Activated CD8-positive, alpha-beta memory T cell treated with anti-CD3 and anti-CD28 coated beads, Interleukin-2, amount 50 U/mL, for 24 hours (primary cell): ENCODE measurements around the gene IQCM.

Source experiments
- DNase-seq: peaks from one replicate; pipeline ENCODE4 v3.0.0-alpha.2; 2020; ENCODE audit errors: extremely low read depth

Gene IQCM, protein sequence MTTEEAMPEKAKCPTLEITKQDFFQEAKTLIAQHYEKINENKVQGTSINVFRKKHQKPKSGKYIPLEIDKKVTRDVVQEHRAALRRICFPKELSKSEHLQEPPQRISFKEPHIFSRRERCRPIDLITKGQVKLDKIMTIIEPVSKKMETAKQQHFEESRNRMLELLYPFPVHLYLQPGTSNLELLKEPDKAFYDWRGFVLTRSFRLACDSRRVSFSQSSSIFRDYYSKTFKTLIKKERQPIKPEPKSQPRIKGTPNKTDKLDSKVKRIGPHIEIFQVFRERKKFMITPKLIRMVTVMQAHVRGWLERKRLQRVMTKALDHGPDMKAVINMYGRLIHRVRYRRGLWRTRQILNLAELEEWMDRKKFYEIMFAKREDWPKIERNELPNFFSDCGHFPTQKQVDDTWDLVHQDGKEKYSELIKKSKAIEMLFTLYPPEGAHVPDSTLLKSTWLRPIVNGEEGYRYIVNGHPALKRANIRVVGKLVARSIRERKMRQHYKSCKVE

DNA sequence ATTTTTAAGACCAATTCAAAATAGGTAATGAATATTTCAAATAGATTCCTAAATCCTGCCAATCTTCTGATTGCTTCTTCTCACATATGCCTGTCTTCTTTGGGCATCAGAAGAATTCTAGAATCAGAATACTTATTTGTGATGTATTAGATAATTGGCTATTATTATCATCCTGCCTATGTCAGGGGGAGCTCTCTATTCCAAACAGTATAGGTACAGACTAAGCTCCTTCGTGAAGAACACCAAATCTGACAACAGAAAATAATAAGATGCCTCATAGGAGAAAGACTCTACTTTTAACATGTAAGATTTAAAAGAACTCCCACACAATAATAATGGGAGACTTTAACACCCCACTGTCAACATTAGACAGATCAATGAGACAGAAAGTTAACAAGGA, at the start of gene IQCM:
IQCM (minus strand) TSS at position 101 of the 400 bp plus-strand sequence. CDS start 73,152 bp downstream, outside the sequence.
- no peak for DNase-seq

DNA sequence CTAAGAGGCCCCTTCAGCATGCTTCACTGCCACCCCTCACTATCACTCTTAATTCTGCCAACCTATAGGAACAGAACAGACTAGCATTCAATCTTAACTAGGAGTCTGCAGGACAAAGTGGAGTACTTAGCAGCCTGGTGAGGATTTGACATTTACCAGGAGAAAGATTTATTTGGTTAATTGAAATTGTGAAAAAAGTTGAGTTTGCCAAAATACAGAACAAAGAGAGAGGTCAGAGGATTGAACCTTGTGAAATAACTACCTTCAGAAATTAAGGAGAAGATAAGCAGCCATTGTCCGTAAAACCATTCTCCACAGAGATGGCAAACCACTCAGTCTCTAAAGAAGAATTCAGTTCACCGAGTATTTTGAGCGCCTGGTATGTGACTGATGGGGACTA, 41.8 kb upstream of the IQCM start:
- no peak for DNase-seq

DNA sequence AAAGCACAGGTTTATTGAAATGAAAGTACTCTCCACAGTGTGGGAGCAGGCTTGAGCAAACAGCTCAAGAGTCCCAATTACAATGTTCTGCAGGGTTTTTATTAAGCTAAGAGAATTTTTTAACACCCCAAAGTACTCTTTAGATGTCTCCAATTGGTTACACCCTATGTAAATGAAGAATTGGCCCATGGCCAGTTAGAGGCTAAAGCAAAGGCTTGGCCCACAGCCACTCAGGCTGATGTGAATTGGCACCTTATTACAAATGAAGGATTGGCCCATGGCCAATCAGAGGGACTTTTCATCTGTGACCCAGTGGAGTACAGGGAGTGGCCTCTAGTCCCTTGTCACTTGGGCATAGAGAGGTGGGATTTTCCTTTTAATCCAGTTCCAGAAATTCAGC, 30.1 kb upstream of the IQCM start:
- DNase-seq: no peak

DNA sequence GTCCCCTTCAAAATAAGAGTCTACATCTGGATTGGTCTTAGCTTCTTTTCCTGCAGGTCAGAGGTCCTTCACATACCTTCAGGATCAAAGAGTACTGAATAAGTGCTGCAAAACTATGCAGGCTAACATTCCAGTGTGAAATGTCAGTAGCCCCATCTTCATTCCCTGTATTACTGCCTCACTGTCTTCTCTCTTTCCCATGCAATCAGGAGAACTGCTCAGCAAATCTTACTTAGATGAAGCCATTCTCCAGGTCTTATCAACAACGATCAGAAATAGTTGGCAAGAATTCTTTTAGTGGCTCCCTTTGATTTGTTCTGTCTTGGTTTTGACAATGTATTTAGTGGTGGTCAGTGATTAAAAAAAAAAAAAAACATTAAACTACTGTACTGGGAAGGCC, 26.0 kb upstream of the IQCM start:
- DNase-seq: no peak

DNA sequence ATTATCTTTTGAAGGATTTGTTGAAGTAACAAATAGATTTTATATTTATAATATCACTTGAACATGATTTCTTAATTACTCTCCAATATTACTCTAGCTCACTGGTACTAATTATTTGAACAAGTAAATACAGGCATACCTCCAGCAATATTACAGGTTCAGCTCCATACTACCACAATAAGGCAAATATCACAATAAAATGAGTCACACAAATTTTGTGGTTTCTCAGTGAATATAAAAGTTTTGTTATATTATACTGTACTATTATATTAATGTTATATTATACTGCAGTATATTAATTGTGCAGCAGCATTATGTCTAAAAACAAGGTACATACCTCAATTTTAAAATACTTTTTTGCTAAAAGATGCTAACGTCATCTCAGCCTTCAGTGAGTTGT, 22.4 kb upstream of the IQCM start:
- DNase-seq: no peak

DNA sequence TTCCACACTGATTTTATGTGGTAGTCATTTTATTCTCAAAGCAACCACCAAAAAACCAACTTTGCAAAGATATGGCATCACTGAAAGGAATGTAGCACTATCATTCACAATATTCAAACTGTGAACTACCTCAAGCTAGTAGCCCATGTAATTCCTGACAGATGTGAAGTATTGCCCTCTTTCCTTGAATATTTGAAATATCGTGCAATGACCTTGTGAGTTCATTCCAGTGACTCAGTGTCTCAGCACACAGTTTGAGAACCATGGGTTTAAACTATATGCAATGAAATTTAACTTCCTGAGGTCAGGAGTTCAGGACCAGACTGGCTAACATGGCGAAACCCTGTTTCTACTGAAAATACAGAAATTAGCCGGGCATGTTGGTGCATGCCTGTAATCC, 20.9 kb upstream of the IQCM start:
- DNase-seq: no peak

DNA sequence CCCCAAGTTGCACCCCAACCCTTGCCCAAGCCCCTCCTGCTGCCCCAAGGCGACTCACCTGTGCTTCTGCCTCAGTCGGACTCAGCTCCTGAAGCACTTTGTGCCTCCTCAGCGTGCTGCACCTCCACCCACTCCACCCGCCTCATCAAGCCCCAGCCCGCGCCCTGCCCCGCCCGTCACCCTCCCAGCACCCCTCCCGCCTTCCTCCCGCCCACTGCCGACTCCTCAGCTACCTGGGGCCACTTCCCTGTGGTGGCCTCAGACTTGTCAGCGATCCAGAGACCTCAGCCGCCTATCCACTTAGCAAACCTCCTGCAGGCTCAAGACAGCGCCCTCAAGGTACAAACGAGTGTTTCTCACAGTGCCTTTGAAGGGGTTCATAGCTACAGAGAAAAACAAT, 19.6 kb upstream of the IQCM start:
- DNase-seq: no peak

DNA sequence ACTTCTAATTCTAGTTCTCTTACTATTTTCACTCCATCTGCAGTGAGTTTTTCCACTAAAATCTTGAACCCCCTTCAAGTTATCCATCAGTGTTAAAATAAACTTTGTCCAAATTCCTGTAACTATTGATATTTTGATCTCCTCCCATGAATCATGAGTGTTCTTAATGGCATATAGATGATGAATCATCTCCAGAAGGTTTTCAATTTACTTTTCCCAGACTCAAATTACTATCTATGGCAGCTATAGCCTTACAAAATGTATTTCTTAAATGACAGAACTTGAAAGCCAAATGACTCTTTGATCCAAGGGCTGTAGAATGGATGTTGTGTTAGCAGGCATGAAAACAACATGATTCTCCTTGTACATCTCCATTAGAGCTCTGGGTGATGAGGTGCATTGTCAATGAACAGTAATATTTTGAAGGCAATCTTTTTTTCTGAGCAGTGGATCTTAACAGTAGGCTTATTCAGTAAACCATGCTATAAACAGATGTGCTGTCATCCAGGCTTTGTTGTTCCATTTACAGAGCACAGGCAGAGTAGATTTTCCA, 16.1 kb upstream of the IQCM start:
- DNase-seq: no peak

DNA sequence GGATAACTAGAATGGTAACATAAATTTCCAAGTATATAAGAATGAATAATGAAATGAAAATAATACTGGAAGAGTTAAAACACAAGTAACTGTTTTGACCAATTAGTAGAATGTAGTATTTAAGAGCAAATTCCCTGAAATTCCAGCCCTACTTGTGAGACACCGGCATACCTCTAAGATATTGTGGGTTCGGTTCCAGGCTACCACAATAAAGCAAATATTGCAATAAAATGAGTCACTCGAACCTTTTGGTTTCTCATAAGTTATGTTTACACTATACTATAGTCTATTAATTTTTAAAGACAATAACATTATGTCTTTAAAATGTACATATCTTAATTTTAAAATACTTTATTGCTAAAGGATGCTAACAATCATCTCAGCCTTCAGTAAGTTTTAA, 15.2 kb upstream of the IQCM start:
- no peak for DNase-seq

DNA sequence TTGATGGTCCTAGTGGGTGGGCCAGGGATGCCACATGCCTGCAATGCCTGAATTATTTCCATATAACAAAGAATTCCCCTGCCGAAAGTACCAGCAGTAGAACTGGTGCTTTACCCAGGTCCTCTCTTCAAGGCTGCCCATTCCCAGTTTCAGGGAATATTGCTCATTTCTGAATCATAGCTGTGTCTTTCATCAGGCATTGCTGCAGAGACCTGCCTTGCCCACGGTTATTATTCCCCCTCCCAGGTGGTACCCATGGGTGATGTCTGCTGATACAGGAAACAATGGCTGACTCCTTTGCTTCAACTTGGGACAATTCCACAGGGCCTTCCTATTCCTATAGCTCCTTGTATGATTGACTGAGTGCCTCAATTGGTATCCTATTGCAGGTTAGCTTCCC, 9.7 kb upstream of the IQCM start:
- DNase-seq: no peak

DNA sequence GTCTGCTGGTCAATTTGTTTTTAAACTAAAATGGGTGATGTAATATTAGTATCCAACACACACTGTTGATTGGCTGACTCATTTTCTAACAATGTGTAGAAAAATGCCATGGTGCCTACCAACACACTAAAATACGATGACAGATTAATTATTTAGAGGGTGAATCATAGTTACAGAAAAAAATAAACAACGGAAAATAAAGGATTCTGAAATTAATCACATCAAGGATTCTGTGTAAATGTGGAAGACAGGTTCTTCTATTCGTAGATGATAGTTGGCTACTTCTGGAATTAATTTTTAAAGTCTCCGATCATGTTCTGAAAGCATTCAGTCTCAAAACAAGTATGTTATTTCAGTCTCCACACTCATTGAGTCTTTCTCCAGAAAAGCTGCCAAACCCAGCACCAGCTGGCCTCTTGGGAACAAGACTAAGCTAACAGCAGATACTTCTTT, 8.2 kb upstream of the IQCM start:
- DNase-seq: no peak

DNA sequence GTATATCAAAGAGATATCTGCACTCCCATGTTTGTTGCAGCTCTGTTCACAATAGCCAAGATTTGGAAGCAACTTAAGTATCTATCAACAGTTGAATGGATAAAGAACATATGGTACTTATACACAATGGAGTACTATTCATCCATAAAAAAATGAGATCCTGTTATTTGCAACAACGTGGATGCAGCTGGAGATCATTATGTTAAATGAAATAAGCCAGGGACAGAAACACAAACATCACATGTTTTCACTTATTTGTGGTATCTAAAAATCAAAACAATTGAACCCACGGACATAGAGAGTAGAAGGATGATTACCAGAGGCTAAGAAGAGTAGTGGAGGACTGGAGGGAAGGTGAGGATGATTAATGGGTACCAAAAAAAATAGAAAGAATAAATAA, 14.2 kb downstream of the IQCM start:
- no peak for DNase-seq

DNA sequence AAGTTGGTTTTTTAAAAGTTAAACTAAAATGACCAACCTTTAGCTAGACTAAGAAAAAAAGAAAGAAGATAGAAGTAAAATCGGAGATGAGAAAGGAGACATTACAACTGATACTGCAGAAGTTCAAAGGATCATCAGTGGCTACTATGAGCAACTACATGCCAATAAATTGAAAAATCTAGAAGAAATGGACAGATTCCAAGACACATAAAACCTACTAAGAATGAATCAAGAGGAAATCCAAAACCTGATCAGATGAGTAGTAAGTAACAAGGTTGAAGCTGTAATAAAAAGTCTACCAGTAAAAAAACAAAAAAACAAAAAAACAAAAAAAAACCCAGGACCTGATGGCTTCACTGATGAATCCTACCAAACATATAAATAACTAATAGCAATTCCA, 16.1 kb downstream of the IQCM start:
- no peak for DNase-seq

DNA sequence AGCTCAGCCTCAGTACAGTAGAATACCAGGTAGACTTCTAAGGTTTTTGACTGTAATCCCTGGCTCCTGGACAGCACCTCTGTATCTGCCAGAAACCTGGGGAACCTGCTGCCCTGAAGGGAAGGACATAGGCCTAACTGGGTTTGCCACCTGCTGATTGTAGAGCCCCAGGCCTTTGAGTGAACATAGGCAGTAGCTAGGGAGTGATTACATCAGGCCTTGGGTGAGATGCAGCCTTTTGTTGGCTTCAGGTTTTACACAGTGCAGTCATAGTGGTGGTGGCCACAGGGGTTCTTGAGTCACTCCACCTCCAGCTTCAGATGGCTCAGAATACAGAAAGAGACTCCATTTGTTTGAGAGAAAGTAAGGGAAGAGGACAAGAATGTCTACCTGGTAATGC, 19.3 kb downstream of the IQCM start:
- DNase-seq: no peak

DNA sequence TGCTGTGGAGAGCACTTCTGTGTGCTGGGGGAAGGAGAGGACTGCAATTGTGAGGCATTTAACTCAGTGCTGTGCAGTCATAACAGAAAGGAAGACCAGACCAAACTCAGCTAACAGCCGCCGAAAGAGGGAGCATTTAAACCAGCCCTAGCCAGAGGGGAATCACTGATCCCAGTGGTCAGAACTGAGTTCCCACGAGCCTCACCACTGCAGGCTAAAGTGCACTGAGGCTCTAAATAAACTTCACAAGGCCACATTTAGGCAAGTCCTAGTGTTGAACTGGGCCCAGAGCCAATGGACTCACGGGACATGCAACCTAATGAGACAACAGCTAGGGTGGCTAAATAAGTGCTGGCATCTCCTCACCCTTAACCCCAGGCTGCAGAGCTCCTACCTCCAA, 20.4 kb downstream of the IQCM start:
- no peak for DNase-seq

DNA sequence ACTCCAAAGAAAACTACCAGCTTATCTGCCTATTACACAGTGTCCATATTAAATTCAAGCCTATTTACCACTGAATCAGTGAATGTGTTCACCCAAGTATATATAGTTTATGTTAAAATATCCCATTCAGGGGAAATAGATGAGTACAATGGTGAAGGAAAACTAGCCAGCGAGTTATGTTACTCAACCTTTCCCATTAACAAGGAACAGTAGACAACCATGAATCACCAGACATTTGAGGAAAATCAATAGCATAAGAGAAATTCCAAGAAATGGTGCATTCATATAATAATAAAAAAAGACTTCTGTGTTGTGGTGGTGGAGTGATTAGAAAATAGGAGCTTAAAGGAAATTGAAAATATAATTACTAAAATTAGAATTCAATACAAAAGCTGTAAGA, 21.3 kb downstream of the IQCM start:
- no peak for DNase-seq

DNA sequence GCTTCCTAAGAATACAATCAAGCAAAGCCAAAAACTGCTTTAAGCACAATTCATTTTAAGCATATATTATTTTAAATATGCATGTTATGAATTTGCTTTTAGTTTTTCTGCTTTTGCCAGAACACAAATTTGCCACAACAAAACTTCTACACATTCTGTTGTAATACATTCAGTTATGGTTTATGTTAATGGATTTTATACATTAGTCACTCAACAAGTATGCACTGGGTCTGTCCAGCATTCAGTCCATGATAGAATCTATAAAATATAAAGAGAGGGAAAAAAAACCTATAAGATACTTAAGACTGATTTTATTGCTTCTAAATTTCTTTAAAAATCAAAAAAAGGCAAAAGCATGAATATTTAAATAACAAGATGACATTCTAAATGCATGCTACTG, 22.2 kb downstream of the IQCM start:
- DNase-seq: no peak

DNA sequence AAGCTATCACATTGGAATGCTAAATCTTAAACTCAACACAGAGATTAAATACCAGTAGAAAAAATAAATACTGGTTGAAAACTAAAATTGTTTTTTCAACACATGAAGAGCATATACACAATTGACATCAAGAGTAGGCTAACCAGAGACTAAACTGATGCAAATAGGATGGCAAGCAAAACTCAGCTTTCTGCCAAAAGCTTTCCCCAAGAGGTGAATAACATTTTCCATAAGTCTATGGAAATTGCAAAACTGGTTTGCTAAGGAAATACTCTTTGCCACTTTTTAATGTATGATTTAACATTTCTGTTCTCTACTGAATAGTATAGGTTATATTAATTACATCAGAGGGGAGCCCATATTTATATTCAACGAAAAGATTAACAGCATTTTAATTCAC, 23.8 kb downstream of the IQCM start:
- DNase-seq: no peak

DNA sequence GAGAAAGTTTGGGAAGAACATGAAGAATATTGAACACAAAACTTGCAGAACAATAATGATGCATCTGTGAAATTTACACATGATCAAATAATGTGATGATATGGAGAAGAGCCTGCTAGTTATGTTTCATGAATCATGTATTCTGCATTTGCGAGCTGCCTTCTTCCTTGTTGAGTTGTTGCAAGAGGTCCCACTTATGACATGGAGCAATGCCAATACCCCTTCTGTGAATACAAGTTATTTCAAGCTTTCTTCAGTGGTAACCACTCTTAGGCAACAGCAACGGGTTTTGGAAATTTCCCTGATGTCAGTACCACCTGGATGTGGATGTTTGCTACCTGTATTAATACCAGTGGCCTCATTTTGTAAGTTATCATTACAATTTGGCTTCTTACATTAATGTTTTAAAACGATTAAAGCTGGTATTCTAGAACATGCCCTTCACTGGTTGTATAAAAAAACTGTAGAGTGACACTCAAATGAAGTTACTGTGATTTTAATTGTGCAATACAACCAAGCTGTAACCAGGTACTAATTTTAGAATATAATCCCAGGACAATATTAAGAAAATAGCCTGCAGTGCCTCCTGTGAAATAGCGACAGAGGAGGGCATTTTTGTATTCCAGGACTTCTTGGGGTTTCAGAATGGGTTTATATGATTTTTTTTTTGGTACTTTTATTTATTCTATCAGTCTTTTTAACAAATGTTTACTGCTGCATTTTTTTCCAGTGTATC, 25.3 kb downstream of the IQCM start:
- no peak for DNase-seq

DNA sequence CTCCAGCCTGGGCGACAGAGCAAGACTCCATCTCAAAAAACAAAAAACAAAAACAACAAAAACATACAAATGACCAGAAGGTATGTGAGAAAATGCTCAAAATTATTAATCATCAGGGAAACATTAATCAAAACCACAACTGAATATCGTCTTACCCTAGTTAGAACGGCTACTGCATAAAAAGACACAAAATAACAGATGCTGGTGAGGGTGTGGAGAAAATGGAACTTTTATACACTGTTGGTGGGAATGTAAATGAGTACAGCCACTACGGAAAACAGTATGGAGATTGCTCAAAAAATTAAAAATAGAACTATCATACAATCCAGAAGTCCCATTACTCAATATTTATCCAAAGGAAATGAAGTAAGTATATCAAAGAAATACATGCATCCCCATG, 27.3 kb downstream of the IQCM start:
- DNase-seq: no peak

DNA sequence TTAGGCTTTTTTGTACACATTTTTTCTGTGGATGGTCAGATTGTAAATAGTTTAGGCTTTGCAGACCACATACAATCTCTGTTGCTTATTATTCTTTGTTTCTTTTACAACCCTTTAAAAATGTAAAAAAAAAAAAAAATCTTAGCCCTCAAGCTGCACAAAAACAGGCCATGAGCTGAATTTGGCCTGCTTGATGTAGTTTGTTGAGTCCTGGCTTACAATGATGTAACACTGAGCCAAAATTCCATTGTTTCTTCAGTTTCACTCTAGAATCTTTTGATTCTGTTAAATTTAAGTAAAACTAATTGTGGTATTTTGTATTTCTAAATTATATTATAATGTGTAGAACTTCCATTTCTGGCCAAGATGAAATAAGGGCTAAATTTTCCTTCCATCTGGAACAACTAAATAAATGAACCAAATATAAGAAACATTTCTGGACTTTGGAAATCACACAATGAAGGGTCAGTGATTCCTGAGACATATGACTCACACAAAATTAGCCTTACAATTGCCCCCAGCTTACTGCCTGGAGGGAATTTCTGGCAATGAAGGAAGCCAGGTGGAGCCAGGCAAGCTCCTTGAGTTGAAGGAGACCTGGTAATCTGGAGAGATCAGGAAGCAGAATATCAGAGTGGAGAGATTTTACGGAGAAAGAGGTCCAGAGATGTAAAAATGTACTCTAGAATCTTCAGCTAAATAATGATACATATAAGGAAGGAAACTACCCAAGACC, 29.8 kb downstream of the IQCM start:
- no peak for DNase-seq

DNA sequence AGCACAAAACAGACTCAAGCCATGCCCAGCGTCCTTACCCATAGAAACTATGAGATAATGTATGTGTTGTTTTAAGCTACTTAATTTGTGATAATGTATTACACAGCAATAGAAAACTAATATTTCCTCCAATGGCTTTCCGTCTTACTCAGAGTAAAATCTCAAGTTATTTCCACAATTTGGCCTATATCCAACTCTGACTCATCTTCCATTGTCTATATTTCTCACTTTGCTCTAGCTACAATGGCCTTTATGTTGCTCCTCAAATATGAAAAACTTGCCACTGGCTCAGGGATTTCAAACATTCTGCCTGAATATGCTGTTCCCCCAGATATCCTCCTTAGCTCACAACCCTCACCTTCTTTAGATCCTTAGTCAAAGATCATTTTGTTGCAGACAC, 31.6 kb downstream of the IQCM start:
- DNase-seq: no peak
